Measurements from ENCODE around the gene NLRP6. TPM values are rescaled to one million over a fixed set of nuclear protein-coding genes. Genes with fewer than 3 reads are reported as not detected.

Gene NLRP6
- total RNA-seq, 1 donor from 2014 or later, result not detected

DNA sequence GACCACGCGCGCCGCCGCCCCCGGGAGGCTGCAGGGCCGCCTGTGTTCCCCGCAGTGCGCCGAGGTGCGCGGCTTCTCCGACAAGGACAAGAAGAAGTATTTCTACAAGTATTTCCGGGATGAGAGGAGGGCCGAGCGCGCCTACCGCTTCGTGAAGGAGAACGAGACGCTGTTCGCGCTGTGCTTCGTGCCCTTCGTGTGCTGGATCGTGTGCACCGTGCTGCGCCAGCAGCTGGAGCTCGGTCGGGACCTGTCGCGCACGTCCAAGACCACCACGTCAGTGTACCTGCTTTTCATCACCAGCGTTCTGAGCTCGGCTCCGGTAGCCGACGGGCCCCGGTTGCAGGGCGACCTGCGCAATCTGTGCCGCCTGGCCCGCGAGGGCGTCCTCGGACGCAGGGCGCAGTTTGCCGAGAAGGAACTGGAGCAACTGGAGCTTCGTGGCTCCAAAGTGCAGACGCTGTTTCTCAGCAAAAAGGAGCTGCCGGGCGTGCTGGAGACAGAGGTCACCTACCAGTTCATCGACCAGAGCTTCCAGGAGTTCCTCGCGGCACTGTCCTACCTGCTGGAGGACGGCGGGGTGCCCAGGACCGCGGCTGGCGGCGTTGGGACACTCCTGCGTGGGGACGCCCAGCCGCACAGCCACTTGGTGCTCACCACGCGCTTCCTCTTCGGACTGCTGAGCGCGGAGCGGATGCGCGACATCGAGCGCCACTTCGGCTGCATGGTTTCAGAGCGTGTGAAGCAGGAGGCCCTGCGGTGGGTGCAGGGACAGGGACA is 2.7 kb downstream of the NLRP6 start:
- Mint-ChIP-seq H3K4me1 (peaks cover 11% of the 10 kb centered on the region), H3K27ac (no peak overlapping the region), H3K9me3 (peaks cover 10% of the 10 kb centered on the region), H3K27me3 (ENCODE audit: low read depth) (peaks cover 2% of the 10 kb centered on the region), H3K4me3 (no peak overlapping the region), H3K36me3 (no peaks in the 10 kb centered on the region)
- TF ChIP-seq, protein P1, sequence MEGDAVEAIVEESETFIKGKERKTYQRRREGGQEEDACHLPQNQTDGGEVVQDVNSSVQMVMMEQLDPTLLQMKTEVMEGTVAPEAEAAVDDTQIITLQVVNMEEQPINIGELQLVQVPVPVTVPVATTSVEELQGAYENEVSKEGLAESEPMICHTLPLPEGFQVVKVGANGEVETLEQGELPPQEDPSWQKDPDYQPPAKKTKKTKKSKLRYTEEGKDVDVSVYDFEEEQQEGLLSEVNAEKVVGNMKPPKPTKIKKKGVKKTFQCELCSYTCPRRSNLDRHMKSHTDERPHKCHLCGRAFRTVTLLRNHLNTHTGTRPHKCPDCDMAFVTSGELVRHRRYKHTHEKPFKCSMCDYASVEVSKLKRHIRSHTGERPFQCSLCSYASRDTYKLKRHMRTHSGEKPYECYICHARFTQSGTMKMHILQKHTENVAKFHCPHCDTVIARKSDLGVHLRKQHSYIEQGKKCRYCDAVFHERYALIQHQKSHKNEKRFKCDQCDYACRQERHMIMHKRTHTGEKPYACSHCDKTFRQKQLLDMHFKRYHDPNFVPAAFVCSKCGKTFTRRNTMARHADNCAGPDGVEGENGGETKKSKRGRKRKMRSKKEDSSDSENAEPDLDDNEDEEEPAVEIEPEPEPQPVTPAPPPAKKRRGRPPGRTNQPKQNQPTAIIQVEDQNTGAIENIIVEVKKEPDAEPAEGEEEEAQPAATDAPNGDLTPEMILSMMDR (IDR thresholded peaks at IDR 0.05; ENCODE audit: unreplicated experiment), result no peak
- no peak for DNase-seq (ENCODE audit: low spot score in 2 of 2, unreplicated experiment in 2 of 2)

DNA sequence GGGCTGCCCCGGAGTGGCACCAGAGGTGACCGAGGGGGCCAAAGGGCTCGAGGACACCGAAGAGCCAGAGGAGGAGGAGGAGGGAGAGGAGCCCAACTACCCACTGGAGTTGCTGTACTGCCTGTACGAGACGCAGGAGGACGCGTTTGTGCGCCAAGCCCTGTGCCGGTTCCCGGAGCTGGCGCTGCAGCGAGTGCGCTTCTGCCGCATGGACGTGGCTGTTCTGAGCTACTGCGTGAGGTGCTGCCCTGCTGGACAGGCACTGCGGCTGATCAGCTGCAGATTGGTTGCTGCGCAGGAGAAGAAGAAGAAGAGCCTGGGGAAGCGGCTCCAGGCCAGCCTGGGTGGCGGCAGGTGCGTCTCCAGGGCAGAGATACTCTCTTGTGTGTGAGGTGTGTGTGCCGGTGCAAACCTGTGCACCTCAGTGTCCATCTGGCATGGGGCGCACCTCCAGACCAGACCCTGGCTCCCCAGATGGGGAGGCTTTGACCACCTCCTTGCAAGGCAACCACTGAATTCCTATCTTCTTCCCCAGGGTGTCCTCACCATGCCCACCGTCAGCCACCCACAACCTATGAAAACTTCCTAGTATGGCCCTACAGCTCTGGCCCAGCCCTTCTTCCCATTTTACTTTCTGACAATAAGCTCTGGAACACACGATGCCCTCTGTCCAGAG is 3.4 kb downstream of the NLRP6 start:
- Mint-ChIP-seq H3K36me3 (no peaks in the 10 kb centered on the region), H3K4me1 (peaks cover 11% of the 10 kb centered on the region), H3K27me3 (ENCODE audit: low read depth) (peaks cover 2% of the 10 kb centered on the region), H3K27ac (no peak overlapping the region), H3K4me3 (no peak overlapping the region), H3K9me3 (peaks cover 3% of the 10 kb centered on the region)
- no peak for DNase-seq (ENCODE audit: low spot score in 2 of 2, unreplicated experiment in 2 of 2)
- TF ChIP-seq, protein P1 (IDR thresholded peaks at IDR 0.05; ENCODE audit: unreplicated experiment), result no peak

DNA sequence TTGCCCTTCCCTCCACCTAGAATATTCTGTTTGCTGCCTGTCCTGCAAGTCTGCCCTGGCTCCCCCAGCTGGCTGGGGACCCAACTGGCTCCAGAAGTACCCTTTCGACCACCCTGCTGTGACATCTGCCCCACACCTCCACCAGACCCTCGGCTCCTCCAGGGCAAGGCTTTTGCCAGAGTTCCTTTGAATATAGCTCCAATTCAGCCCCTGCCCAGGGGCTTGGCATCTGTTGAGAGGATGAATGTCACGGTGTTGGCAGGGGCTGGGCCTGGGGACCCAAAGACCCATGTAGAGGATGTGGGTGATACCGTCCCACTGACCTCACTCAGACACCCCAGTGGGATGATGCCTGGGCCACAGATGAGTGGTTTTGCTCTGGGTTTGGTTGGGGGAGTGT is 4.0 kb downstream of the NLRP6 start:
- Mint-ChIP-seq H3K4me3 (no peak overlapping the region), H3K36me3 (no peaks in the 10 kb centered on the region), H3K9me3 (no peaks in the 10 kb centered on the region), H3K4me1 (peaks cover 14% of the 10 kb centered on the region), H3K27ac (no peak overlapping the region), H3K27me3 (ENCODE audit: low read depth) (peaks cover 5% of the 10 kb centered on the region)
- TF ChIP-seq, protein P1 (IDR thresholded peaks at IDR 0.05; ENCODE audit: unreplicated experiment), result no peak
- DNase-seq (ENCODE audit: low spot score in 2 of 2, unreplicated experiment in 2 of 2), result no peak

- Mint-ChIP-seq H3K4me1 (peaks cover 16% of the 10 kb centered on the region), H3K27me3 (ENCODE audit: low read depth) (peaks cover 7% of the 10 kb centered on the region), H3K27ac (no peak overlapping the region), H3K4me3 (no peak overlapping the region), H3K36me3 (no peaks in the 10 kb centered on the region), H3K9me3 (no peaks in the 10 kb centered on the region)
- no peak for DNase-seq (ENCODE audit: low spot score in 2 of 2, unreplicated experiment in 2 of 2)
- TF ChIP-seq, protein P1 (IDR thresholded peaks at IDR 0.05; ENCODE audit: unreplicated experiment), result no peak
Measured at GRCh38 chr11:282630-283360, 4.6 kb downstream of the NLRP6 start.

- DNase-seq (ENCODE audit: low spot score in 2 of 2, unreplicated experiment in 2 of 2), result no peak
- peaks cover 12% of the 10 kb centered on the region for H3K27me3 Mint-ChIP-seq (ENCODE audit: low read depth)
- TF ChIP-seq, protein P1 (IDR thresholded peaks at IDR 0.05; ENCODE audit: unreplicated experiment), result no peak
- peaks cover 17% of the 10 kb centered on the region for H3K4me1 Mint-ChIP-seq
- no peak overlapping the region for H3K27ac Mint-ChIP-seq
- no peaks in the 10 kb centered on the region for H3K36me3 Mint-ChIP-seq
- no peak overlapping the region for H3K4me3 Mint-ChIP-seq
- no peaks in the 10 kb centered on the region for H3K9me3 Mint-ChIP-seq
Measured at GRCh38 chr11:283405-284104, 5.3 kb downstream of the NLRP6 start.
